HG02884 (cell line): ENCODE data around the gene SCIN.

Experiments used
- ATAC-seq: cut with Tn5 transposase; IDR thresholded peaks from one replicate; pipeline ENCODE4 v1.9.1; 2021; ENCODE audit warnings: mild to moderate bottlenecking, moderate library complexity; ENCODE audit not compliant: unreplicated experiment

Gene SCIN

GRCh38 chr7:12609561-12609960 is 39.0 kb downstream of the SCIN start:
- ATAC-seq: no peak

- ATAC-seq: no peak
These were observed 40.4 kb downstream of the SCIN start for GRCh38 chr7:12610899-12611298.

GRCh38 chr7:12612622-12613021 is 42.1 kb downstream of the SCIN start:
- ATAC-seq: no peak

GRCh38 chr7:12619461-12620069 is 49.0 kb downstream of the SCIN start:
- ATAC-seq: no peak

GRCh38 chr7:12620371-12620770 is 49.9 kb downstream of the SCIN start:
- ATAC-seq: no peak

GRCh38 chr7:12623223-12623622 is 52.7 kb downstream of the SCIN start:
- no peak for ATAC-seq

- ATAC-seq: no peak
These were observed 53.5 kb downstream of the SCIN start for GRCh38 chr7:12623885-12624498.

GRCh38 chr7:12625836-12626235 is 55.3 kb downstream of the SCIN start:
- ATAC-seq: no peak

- no peak for ATAC-seq
These were observed 59.4 kb downstream of the SCIN start for GRCh38 chr7:12629816-12630512.

GRCh38 chr7:12630513-12630819 is 59.9 kb downstream of the SCIN start:
- no peak for ATAC-seq

GRCh38 chr7:12633582-12633981 is 63.1 kb downstream of the SCIN start:
- no peak for ATAC-seq

- ATAC-seq: peak; percentile 69
These were observed 65.3 kb downstream of the SCIN start for GRCh38 chr7:12635830-12636229.

- ATAC-seq: no peak
These were observed 66.8 kb downstream of the SCIN start for GRCh38 chr7:12637328-12637727.

- ATAC-seq: peak; percentile 40
These were observed 67.5 kb downstream of the SCIN start for GRCh38 chr7:12637819-12638592.

GRCh38 chr7:12638851-12639456 is 68.4 kb downstream of the SCIN start:
- no peak for ATAC-seq

GRCh38 chr7:12640299-12641096 is 70.0 kb downstream of the SCIN start:
- no peak for ATAC-seq

- ATAC-seq: no peak
These were observed 70.7 kb downstream of the SCIN start for GRCh38 chr7:12641196-12641595.

- ATAC-seq: no peak
These were observed 72.0 kb downstream of the SCIN start for GRCh38 chr7:12642508-12642907.

- ATAC-seq: no peak
These were observed 72.6 kb downstream of the SCIN start for GRCh38 chr7:12643001-12643643.

GRCh38 chr7:12643644-12644043 is 73.1 kb downstream of the SCIN start:
- no peak for ATAC-seq
